Suprapubic skin (tissue), 4 donors: Measurements from ENCODE around the gene FAT2. TPM values are rescaled to one million over a fixed set of nuclear protein-coding genes. Genes with fewer than 3 reads are reported as not detected.

Experiments
- DNase-seq, 2 donors: peaks; one replicate each; pipeline ENCODE4 v3.0.0-alpha.2; 2019; ENCODE audit warnings: low spot score in 2 of 2
- H3K27ac ChIP-seq: fragments of 200-600 bp; sonication (generic); one replicate; pipeline ENCODE4 v1.5.1; 2019
- H3K27me3 ChIP-seq: fragments of 200-600 bp; sonication (generic); one replicate; pipeline ENCODE4 v1.5.1; 2019
- H3K36me3 ChIP-seq: fragments of 200-600 bp; sonication (generic); one replicate; pipeline ENCODE4 v1.5.1; 2019
- H3K4me1 ChIP-seq: fragments of 200-600 bp; sonication (generic); one replicate; pipeline ENCODE4 v1.5.1; 2019
- H3K4me3 ChIP-seq: fragments of 200-600 bp; sonication (generic); one replicate; pipeline ENCODE4 v1.5.1; 2019; ENCODE audit warnings: mild to moderate bottlenecking
- H3K9me3 ChIP-seq: fragments of 200-600 bp; sonication (generic); one replicate; pipeline ENCODE4 v1.5.1; 2019
- CTCF ChIP-seq, 2 donors: fragments of 200-600 bp in 1 of 2; fragments of 450-650 bp in 1 of 2; sonication (generic) in 1 of 2; IDR thresholded peaks; one replicate each; pipeline ENCODE4 v1.5.1; 2016 to 2019; ENCODE audit warnings: antibody characterized with exemption in 2 of 2, mild to moderate bottlenecking in 1 of 2, moderate library complexity in 1 of 2
- EP300 ChIP-seq: sonication (generic); formaldehyde crosslinking; IDR thresholded peaks from one replicate; pipeline ENCODE4 v1.6.1; 2017; ENCODE audit warnings: antibody characterized with exemption
- POLR2A ChIP-seq, 2 donors: fragments of 450-650 bp; IDR thresholded peaks; one replicate each; pipeline ENCODE4 v1.6.1; 2017; ENCODE audit warnings: antibody characterized with exemption in 2 of 2, mild to moderate bottlenecking in 2 of 2, moderate library complexity in 2 of 2
- POLR2AphosphoS5 ChIP-seq, 3 donors: sonication (generic); formaldehyde crosslinking; IDR thresholded peaks; one replicate each; pipeline ENCODE4 v1.6.1; 2017; ENCODE audit warnings: antibody characterized with exemption in 3 of 3
- WGBS: methylation state at CpG from one replicate; pipeline ENCODE4 v1.1.5; 2018; 5-methylcytosine and 5-hydroxymethylcytosine counted together
- total RNA-seq, 4 donors: library from RNA; depleted of rRNA; stranded (reverse); fragments of >200 nt; gene quantifications; one replicate each; pipeline ENCODE4 v1.1.0, GENCODE V29; 2016

The FAT2 gene
- total RNA-seq, 4 donors from 2014 or later: 107 to 205 (median 164) TPM

- H3K9me3 ChIP-seq: no peaks in the 10 kb centered on the region
- TF ChIP-seq POLR2AphosphoS5 (IDR thresholded peaks at IDR 0.05) (no peak), CTCF (IDR thresholded peaks at IDR 0.05) (no peak), POLR2A (IDR thresholded peaks at IDR 0.05) (no peak), EP300 (no peak)
- H3K27ac ChIP-seq: no peak overlapping the region
- no peak for DNase-seq
- peaks cover 22% of the 10 kb centered on the region for H3K4me1 ChIP-seq
- no peaks in the 10 kb centered on the region for H3K36me3 ChIP-seq
- 77% methylated on average over 4 of the region's 4 CpGs for WGBS
- no peaks in the 10 kb centered on the region for H3K27me3 ChIP-seq
- no peak overlapping the region for H3K4me3 ChIP-seq
These were observed 10.3 kb upstream of the FAT2 start for GRCh38 chr5:151601391-151601790.

GRCh38 chr5:151600069-151600665 is 9.0 kb upstream of the FAT2 start:
- Histone ChIP-seq H3K36me3 (no peaks in the 10 kb centered on the region), H3K27me3 (no peaks in the 10 kb centered on the region), H3K27ac (no peak overlapping the region), H3K4me1 (peaks cover 31% of the 10 kb centered on the region), H3K9me3 (no peaks in the 10 kb centered on the region), H3K4me3 (no peak overlapping the region)
- no peak for DNase-seq
- TF ChIP-seq EP300 (no peak), CTCF (IDR thresholded peaks at IDR 0.05) (no peak), POLR2AphosphoS5 (IDR thresholded peaks at IDR 0.05) (no peak), POLR2A (IDR thresholded peaks at IDR 0.05) (no peak)
- WGBS: 81% methylated on average over 3 of the region's 3 CpGs

- H3K27me3 ChIP-seq: no peaks in the 10 kb centered on the region
- H3K4me1 ChIP-seq: peaks cover 32% of the 10 kb centered on the region
- TF ChIP-seq POLR2A (IDR thresholded peaks at IDR 0.05): no peak
- TF ChIP-seq EP300: no peak
- TF ChIP-seq POLR2AphosphoS5 (IDR thresholded peaks at IDR 0.05): no peak
- no peak for TF ChIP-seq CTCF (IDR thresholded peaks at IDR 0.05)
- peak overlapping the region; percentile 29 for H3K27ac ChIP-seq
- no peaks in the 10 kb centered on the region for H3K36me3 ChIP-seq
- no peaks in the 10 kb centered on the region for H3K9me3 ChIP-seq
- H3K4me3 ChIP-seq: no peak overlapping the region
- no peak for DNase-seq
- 28% methylated on average over 2 of the region's 2 CpGs for WGBS
These were observed 7.9 kb upstream of the FAT2 start for GRCh38 chr5:151598984-151599383.

GRCh38 chr5:151598549-151598948 is 7.4 kb upstream of the FAT2 start:
- WGBS: 74% methylated on average over 1 of the region's 1 CpG
- no peaks in the 10 kb centered on the region for H3K9me3 ChIP-seq
- no peak overlapping the region for H3K4me3 ChIP-seq
- H3K36me3 ChIP-seq: no peaks in the 10 kb centered on the region
- H3K27me3 ChIP-seq: no peaks in the 10 kb centered on the region
- TF ChIP-seq POLR2AphosphoS5 (IDR thresholded peaks at IDR 0.05): no peak
- no peak for TF ChIP-seq CTCF (IDR thresholded peaks at IDR 0.05)
- TF ChIP-seq POLR2A (IDR thresholded peaks at IDR 0.05): no peak
- peak overlapping the region; percentile 29 for H3K27ac ChIP-seq
- DNase-seq: no peak
- peaks cover 32% of the 10 kb centered on the region for H3K4me1 ChIP-seq

- H3K36me3 ChIP-seq: no peaks in the 10 kb centered on the region
- DNase-seq: no peak
- H3K27me3 ChIP-seq: no peaks in the 10 kb centered on the region
- no peak overlapping the region for H3K4me3 ChIP-seq
- no peak overlapping the region for H3K27ac ChIP-seq
- H3K9me3 ChIP-seq: no peaks in the 10 kb centered on the region
- H3K4me1 ChIP-seq: peaks cover 38% of the 10 kb centered on the region
- no peak for TF ChIP-seq POLR2AphosphoS5 (IDR thresholded peaks at IDR 0.05)
- TF ChIP-seq EP300: no peak
- no peak for TF ChIP-seq CTCF (IDR thresholded peaks at IDR 0.05)
- TF ChIP-seq POLR2A (IDR thresholded peaks at IDR 0.05): no peak
- 72% methylated on average over 3 of the region's 3 CpGs for WGBS
These were observed 6.6 kb upstream of the FAT2 start for GRCh38 chr5:151597749-151598148.
